Lung (tissue), 12 donors: Measurements from ENCODE around the gene GIT2. TPM values are rescaled to one million over a fixed set of nuclear protein-coding genes. Genes with fewer than 3 reads are reported as not detected.

Experiments
- ATAC-seq: fragments of 200-7000 bp; cut with Tn5 transposase; one replicate; pipeline ENCODE4 v1.9.1; 2020; ENCODE audit warnings: moderate number of reproducible peaks; ENCODE audit not compliant: insufficient read depth, low FRiP score
- DNase-seq, 3 donors: peaks; one replicate each; pipeline ENCODE4 v3.0.0-alpha.2; 2013 to 2017
- H3K27ac ChIP-seq, 2 donors: one replicate each; pipeline ENCODE4 v1.5.1; 2013; ENCODE audit warnings: mild to moderate bottlenecking in 2 of 2, moderate library complexity in 2 of 2, control low read depth in 1 of 2, inconsistent platforms in 1 of 2, low read depth in 1 of 2, low read length in 1 of 2
- H3K27me3 ChIP-seq, 3 donors: one replicate each; pipeline ENCODE4 v1.5.1; 2013; ENCODE audit warnings: low read length in 2 of 3; ENCODE audit not compliant: control insufficient read depth in 3 of 3, insufficient read depth in 3 of 3
- H3K36me3 ChIP-seq, 4 donors: one replicate each; pipeline ENCODE4 v1.5.1; 2013; ENCODE audit warnings: low read length in 4 of 4, mild to moderate bottlenecking in 1 of 4, moderate library complexity in 1 of 4; ENCODE audit not compliant: control insufficient read depth in 4 of 4, insufficient read depth in 4 of 4
- H3K4me1 ChIP-seq, 5 donors: one replicate each; pipeline ENCODE4 v1.5.1; 2013; ENCODE audit warnings: low read length in 5 of 5, mild to moderate bottlenecking in 2 of 5, moderate library complexity in 1 of 5; ENCODE audit not compliant: control insufficient read depth in 5 of 5, insufficient read depth in 5 of 5
- H3K4me3 ChIP-seq: one replicate; pipeline ENCODE4 v1.5.1; 2013; ENCODE audit warnings: mild to moderate bottlenecking, control low read depth, moderate library complexity
- H3K9ac ChIP-seq, 2 donors: one replicate each; pipeline ENCODE4 v1.5.1; 2013; ENCODE audit warnings: low read length in 2 of 2, control low read depth in 1 of 2; ENCODE audit not compliant: insufficient read depth in 1 of 2
- H3K9me3 ChIP-seq, 4 donors: one replicate each; pipeline ENCODE4 v1.5.1; 2013; ENCODE audit warnings: low read length in 3 of 4, mild to moderate bottlenecking in 1 of 4, moderate library complexity in 1 of 4; ENCODE audit not compliant: control insufficient read depth in 4 of 4, insufficient read depth in 3 of 4
- CTCF ChIP-seq: IDR thresholded peaks from 2 replicates; pipeline ENCODE4 v1.5.1; 2012; ENCODE audit warnings: mild to moderate bottlenecking; ENCODE audit errors: control extremely low read depth, extremely low read depth
- whole genome bisulfite sequencing, 2 donors: extraction: QIAGEN DNeasy Blood & Tissue Kit; methylation state at CpG; one replicate each; pipeline ENCODE4 v1.1.7; 2013; 5-methylcytosine and 5-hydroxymethylcytosine counted together
- polyA plus RNA-seq, 2 donors: library from polyadenylated mRNA; stranded (reverse); fragments of 200-250 nt; gene quantifications; one replicate each; pipeline ENCODE4 v1.2.1, GENCODE V29; 2013
- total RNA-seq, 2 donors: library from RNA; depleted of rRNA in 1 of 2; stranded (reverse); fragments of >200 nt in 1 of 2; gene quantifications; one replicate each; pipeline ENCODE4 v1.2.1, GENCODE V29; 2014 to 2021
- donor health status: control.
- donor health status: control.
- donor health status: Bipolar disorder and iron deficiency.
- donor health status: healthy.
- donor health status: DM: yes; HTN: yes; CAD: no.

GIT2 gene
- total and polyA plus RNA-seq, 4 donors = 13.5 to 75.8 (median 40.1) TPM

- Histone ChIP-seq H3K36me3 (no peaks in the 10 kb centered on the region), H3K9me3 (no peaks in the 10 kb centered on the region), H3K9ac (peak within 1 kb of the TSS; percentile 65 to 67), H3K4me1 (peaks cover 0 to 24% (median 9%) of the 10 kb centered on the region in 5 donors), H3K27me3 (no peaks in the 10 kb centered on the region), H3K27ac (peak within 1 kb of the TSS; percentile 47 to 92), H3K4me3 (peak within 1 kb of the TSS; percentile 94)
- peak; percentile 98 for ATAC-seq
- DNase-seq = peak; percentile 87 to 92 (median 88)
- WGBS, 2 donors = 0 to 1% methylated on average over 55 to 92 of the region's 92 CpGs
- TF ChIP-seq CTCF = peak; percentile 83
Observed at GRCh38 chr12:109880043-109880931, 115.9 kb downstream of the GIT2 start, which contains the start of gene GLTP. TSS of gene GLTP (minus strand) at chr12:109880541. CDS start at chr12:109880374, 167 bp downstream.

Other genes with a start within 250 kb of the GIT2 start
- gene TRPV4, start 163.0 kb downstream of the GIT2 start, total RNA-seq = 1 to 10 TPM; 2.1 to 6.5 TPM
- gene TRPV4, start 163.0 kb downstream of the GIT2 start, polyA plus RNA-seq = 1 to 10 TPM; 1.9 to 2.3 TPM
- gene GLTP, start 115.8 kb downstream of the GIT2 start, total RNA-seq = 10 to 100 TPM; 35.5 to 49.2 TPM
- 10 to 100 TPM; 31.2 to 46.1 TPM for gene GLTP, start 115.8 kb downstream of the GIT2 start, polyA plus RNA-seq
- 10 to 100 TPM; 13.2 to 17.5 TPM for gene TCHP, start 96.1 kb downstream of the GIT2 start, total RNA-seq
- gene TCHP, start 96.1 kb downstream of the GIT2 start, polyA plus RNA-seq = 10 to 100 TPM; 10.4 to 10.8 TPM
- 10 to 100 TPM; 68.8 to 83.0 TPM for gene ANKRD13A, start 3.1 kb upstream of the GIT2 start, total RNA-seq
- gene ANKRD13A, start 3.1 kb upstream of the GIT2 start, polyA plus RNA-seq = 10 to 100 TPM; 21.6 to 38.8 TPM
- 10 to 100 TPM; 23.3 to 30.5 TPM for gene C12orf76, start 52.2 kb upstream of the GIT2 start, total RNA-seq
- 10 to 100 TPM; 15.4 to 24.6 TPM for gene C12orf76, start 52.2 kb upstream of the GIT2 start, polyA plus RNA-seq
- 10 to 100 TPM; 15.7 to 43.1 TPM for gene IFT81, start 128.0 kb upstream of the GIT2 start, total RNA-seq
- gene IFT81, start 128.0 kb upstream of the GIT2 start, polyA plus RNA-seq = 1 to 10 TPM; 5.4 to 5.8 TPM